CD14-positive monocyte (primary cell): ENCODE results near the gene TMEM235. TPM values are rescaled to one million over a fixed set of nuclear protein-coding genes. Genes with fewer than 3 reads are reported as not detected.

ENCODE experiments used
- DNase-seq, 3 donors: peaks; one replicate each; pipeline ENCODE4 v3.0.0-alpha.2; 2011 to 2022
- H2AFZ ChIP-seq: 2 replicates; pipeline ENCODE4 v1.6.0; 2012; ENCODE audit warnings: mild to moderate bottlenecking, low read depth, low read length, inconsistent platforms; ENCODE audit not compliant: insufficient read depth, poor library complexity, severe bottlenecking
- H3K27ac ChIP-seq, 2 donors: 1 replicate in 1 of 2; 2 replicates in 1 of 2; pipeline ENCODE4 v1.5.1; 2012 to 2013; ENCODE audit warnings: low read length in 2 of 2, control low read depth in 1 of 2, inconsistent platforms in 1 of 2, low read depth in 1 of 2, mild to moderate bottlenecking in 1 of 2
- H3K27me3 ChIP-seq, 2 donors: one replicate each; pipeline versions ENCODE4 v1.6.0 to v1.6.1; 2011 to 2013; ENCODE audit warnings: low read length in 2 of 2; ENCODE audit not compliant: control insufficient read depth in 2 of 2, insufficient read depth in 2 of 2
- H3K36me3 ChIP-seq, 2 donors: replicated peaks in 1 of 2; 1 replicate in 1 of 2; 2 replicates in 1 of 2; pipeline versions ENCODE4 v1.5.1 to v1.6.1; 2012 to 2013; ENCODE audit warnings: low read length in 2 of 2, control low read depth in 1 of 2, inconsistent platforms in 1 of 2, mild to moderate bottlenecking in 1 of 2; ENCODE audit not compliant: insufficient read depth in 2 of 2, control insufficient read depth in 1 of 2
- H3K4me1 ChIP-seq, 2 donors: 1 replicate in 1 of 2; 2 replicates in 1 of 2; pipeline versions ENCODE4 v1.5.1 to v1.6.1; 2012 to 2013; ENCODE audit warnings: low read length in 2 of 2, control low read depth in 1 of 2, inconsistent platforms in 1 of 2, mild to moderate bottlenecking in 1 of 2, moderate library complexity in 1 of 2; ENCODE audit not compliant: insufficient read depth in 2 of 2, control insufficient read depth in 1 of 2
- H3K4me2 ChIP-seq: replicated peaks from 2 replicates; pipeline ENCODE3; 2012; ENCODE audit warnings: low read length, moderate library complexity, mild to moderate bottlenecking; ENCODE audit not compliant: poor library complexity, severe bottlenecking; ENCODE audit errors: extremely low read depth
- H3K4me3 ChIP-seq, 3 experiments: fragments of 200-600 bp in 1 of 3; sonication (generic) in 1 of 3; replicated peaks in 1 of 3; 1 replicate in 2 of 3; 2 replicates in 1 of 3; pipeline ENCODE4 v1.5.1; 2011 to 2013; ENCODE audit warnings: low read length in 3 of 3, mild to moderate bottlenecking in 3 of 3, control low read depth in 2 of 3, low read depth in 2 of 3, inconsistent platforms in 1 of 3, moderate library complexity in 1 of 3
- H3K79me2 ChIP-seq: 2 replicates; pipeline ENCODE4 v1.6.0; 2012; ENCODE audit warnings: mild to moderate bottlenecking, control low read depth, inconsistent platforms, low read length, moderate library complexity; ENCODE audit not compliant: insufficient read depth
- H3K9ac ChIP-seq: 2 replicates; pipeline ENCODE4 v1.6.0; 2017; ENCODE audit warnings: low read length, mild to moderate bottlenecking; ENCODE audit not compliant: insufficient read depth, poor library complexity, severe bottlenecking
- H3K9me3 ChIP-seq, 2 donors: replicated peaks in 1 of 2; 1 replicate in 1 of 2; 2 replicates in 1 of 2; pipeline versions ENCODE4 v1.5.1 to v1.6.1; 2012 to 2013; ENCODE audit warnings: low read length in 2 of 2, control low read depth in 1 of 2; ENCODE audit not compliant: control insufficient read depth in 1 of 2, insufficient read depth in 1 of 2
- H4K20me1 ChIP-seq: 2 replicates; pipeline ENCODE4 v1.6.0; 2012; ENCODE audit warnings: mild to moderate bottlenecking, low read length, control low read depth, moderate library complexity; ENCODE audit not compliant: insufficient read depth
- H3K27ac Mint-ChIP-seq, 7 donors: one replicate each; pipeline ENCODE4 v1.8.0; 2020; ENCODE audit warnings: mild to moderate bottlenecking in 7 of 7, mixed read lengths in 7 of 7, moderate library complexity in 6 of 7, inconsistent platforms in 2 of 7
- H3K27me3 Mint-ChIP-seq, 3 donors: one replicate each; pipeline ENCODE4 v1.8.0; 2021 to 2022; ENCODE audit warnings: low read depth in 3 of 3, mild to moderate bottlenecking in 3 of 3, mixed read lengths in 3 of 3, moderate library complexity in 3 of 3, inconsistent platforms in 1 of 3
- H3K36me3 Mint-ChIP-seq, 2 donors: one replicate each; pipeline ENCODE4 v1.8.0; 2020; ENCODE audit warnings: mixed read lengths in 2 of 2, inconsistent platforms in 1 of 2, mild to moderate bottlenecking in 1 of 2
- H3K4me1 Mint-ChIP-seq: one replicate; pipeline ENCODE4 v1.8.0; 2020; ENCODE audit warnings: mild to moderate bottlenecking, mixed read lengths
- H3K4me3 Mint-ChIP-seq, 2 donors: one replicate each; pipeline ENCODE4 v1.8.0; 2020; ENCODE audit warnings: mild to moderate bottlenecking in 2 of 2, mixed read lengths in 2 of 2, moderate library complexity in 1 of 2
- H3K9me3 Mint-ChIP-seq, 7 donors: one replicate each; pipeline ENCODE4 v1.8.0; 2020 to 2022; ENCODE audit warnings: mixed read lengths in 7 of 7, mild to moderate bottlenecking in 6 of 7, moderate library complexity in 6 of 7, inconsistent platforms in 2 of 7
- CTCF ChIP-seq: fragments of 200-600 bp; IDR thresholded peaks from one replicate; pipeline ENCODE4 v1.8.0; 2022; ENCODE audit warnings: antibody characterized with exemption, mild to moderate bottlenecking
- WGBS: methylation state at CpG from one replicate; pipeline ENCODE4 v1.1.5; 2013; ENCODE audit warnings: missing lambda C conversion rate; ENCODE audit not compliant: insufficient coverage; 5-methylcytosine and 5-hydroxymethylcytosine counted together
- intact Hi-C, 2 donors: fragments of 100-400 bp; cut with micrococcal nuclease; formaldehyde crosslinking; loops; one replicate each; pipeline versions ENCODE4 v1.15.0 to v1.15.1; 2023
- polyA plus RNA-seq, 3 donors: library from polyadenylated mRNA; depleted of rRNA in 1 of 3; unstranded in 2 of 3; stranded (reverse) in 1 of 3; fragments of 300-500 nt in 2 of 3; fragments of >200 nt in 1 of 3; fragmentation: Illumina TruSeq in 2 of 3; gene quantifications; 1 replicate in 2 of 3; 2 replicates in 1 of 3; pipeline ENCODE4 v1.2.3, GENCODE V29; 2012 to 2021

The TMEM235 gene
- polyA plus RNA-seq, 3 donors, result not detected

- no peak overlapping the region for H3K9ac ChIP-seq
- peaks cover 0 to 10% of the 10 kb centered on the region in 2 donors for H3K27me3 ChIP-seq
- no peak overlapping the region for H3K4me3 ChIP-seq
- intact Hi-C loops, result no loop called here
- TF ChIP-seq CTCF, result no peak
- WGBS, result 52% methylated on average over 11 of the region's 14 CpGs
- peaks cover 58 to 66% of the 10 kb centered on the region in 2 donors for H3K4me1 ChIP-seq
- no peaks in the 10 kb centered on the region for H3K36me3 Mint-ChIP-seq
- H2AFZ ChIP-seq, result peak overlapping the region; percentile 50
- H3K36me3 ChIP-seq, result no peaks in the 10 kb centered on the region
- no peak overlapping the region for H3K27ac ChIP-seq
- H3K27me3 Mint-ChIP-seq, result peaks cover 5 to 10% (median 7%) of the 10 kb centered on the region in 3 donors
- peaks cover 55% of the 10 kb centered on the region for H3K4me1 Mint-ChIP-seq
- no peaks in the 10 kb centered on the region for H3K9me3 ChIP-seq
- peak overlapping the region; percentile 19 for H3K4me2 ChIP-seq
- H3K9me3 Mint-ChIP-seq, result peaks cover 0 to 4% (median 0%) of the 10 kb centered on the region in 7 donors
- H4K20me1 ChIP-seq, result no peaks in the 10 kb centered on the region
- H3K79me2 ChIP-seq, result no peaks in the 10 kb centered on the region
- DNase-seq, result peak in 1 of 3 donors; percentile 27
- no peak overlapping the region for H3K4me3 Mint-ChIP-seq
- peak overlapping the region in 4 of 7 donors; percentile 25 to 82 (median 42) for H3K27ac Mint-ChIP-seq
These were observed 24.7 kb downstream of the TMEM235 start for GRCh38 chr17:78255953-78256706.

GRCh38 chr17:78256707-78257591, 25.5 kb downstream of the TMEM235 start:
- Mint-ChIP-seq H3K9me3 (peaks cover 0 to 4% (median 0%) of the 10 kb centered on the region in 7 donors), H3K27me3 (peaks cover 3 to 9% (median 5%) of the 10 kb centered on the region in 3 donors), H3K4me1 (peaks cover 50% of the 10 kb centered on the region), H3K27ac (peak overlapping the region in 2 of 7 donors; percentile 43 to 46), H3K36me3 (no peaks in the 10 kb centered on the region), H3K4me3 (no peak overlapping the region)
- Histone ChIP-seq H3K79me2 (no peaks in the 10 kb centered on the region), H3K36me3 (no peaks in the 10 kb centered on the region), H2AFZ (no peak overlapping the region), H3K4me1 (peaks cover 56 to 60% of the 10 kb centered on the region in 2 donors), H4K20me1 (no peaks in the 10 kb centered on the region), H3K4me3 (peak overlapping the region in 1 of 3 experiments; percentile 60), H3K9me3 (no peaks in the 10 kb centered on the region), H3K9ac (no peak overlapping the region), H3K27ac (no peak overlapping the region), H3K27me3 (peaks cover 0 to 5% of the 10 kb centered on the region in 2 donors), H3K4me2 (peak overlapping the region; percentile 80)
- no peak for DNase-seq
- no peak for TF ChIP-seq CTCF
- intact Hi-C loops, result no loop called here
- WGBS, result 65% methylated on average over 9 of the region's 18 CpGs
